Measurements from ENCODE around the gene LRP8. TPM values are rescaled to one million over a fixed set of nuclear protein-coding genes. Genes with fewer than 3 reads are reported as not detected.

LRP8 gene
- total and polyA plus RNA-seq, 2 donors (not counting 3 experiments of a cell fraction or from before 2014, with no cell fraction given), result 40.9 to 62.2 TPM

- peaks cover 65% of the 10 kb centered on the region for H3K79me2 ChIP-seq (ENCODE audit: control insufficient read depth, insufficient read depth, low read length)
- TF ChIP-seq MYC (IDR thresholded peaks at IDR 0.05; ENCODE audit: low read depth, low read length), result no peak
- no peak for TF ChIP-seq CTCF (IDR thresholded peaks at IDR 0.05; ENCODE audit: extremely low read depth in 1 of 2, insufficient read depth in 1 of 2, low read depth in 1 of 2, low read length in 2 of 2)
- TF ChIP-seq EZH2 (IDR thresholded peaks at IDR 0.05; ENCODE audit: borderline replicate concordance, low read depth, low read length, severe bottlenecking), result no peak
- TF ChIP-seq JUN (IDR thresholded peaks at IDR 0.05; ENCODE audit: borderline replicate concordance, insufficient read depth, insufficient read length, low read depth), result no peak
- H3K4me3 ChIP-seq (replicated peaks in 1 of 3; ENCODE audit: insufficient read depth in 1 of 3, low read depth in 1 of 3, low read length in 3 of 3), result no peak overlapping the region
- H3K36me3 ChIP-seq (ENCODE audit: control insufficient read depth in 2 of 2, extremely low read depth in 1 of 2, insufficient read depth in 2 of 2, low read length in 2 of 2), result peaks cover 0 to 2% of the 10 kb centered on the region in 2 experiments
- H3K27ac ChIP-seq (ENCODE audit: insufficient read depth, low read depth, low read length), result no peak overlapping the region
- intact Hi-C loops (cut with micrococcal nuclease) (no loop called here), dilution Hi-C loops (cut with MboI; ENCODE audit: extremely low pct_ligation_motif_present, low sequenced_read_pairs) (no loop called here)
- FAIRE-seq (no peak), DNase-seq (ENCODE audit: low read depth, low spot score) (no peak)
- H3K9me3 ChIP-seq (replicated peaks; ENCODE audit: control insufficient read depth, insufficient read depth, low read length), result no peaks in the 10 kb centered on the region
- H3K27me3 ChIP-seq (ENCODE audit: control insufficient read depth in 2 of 2, insufficient read depth in 2 of 2, low read length in 2 of 2), result no peaks in the 10 kb centered on the region
- H4K20me1 ChIP-seq (replicated peaks; ENCODE audit: control insufficient read depth, extremely low read depth, insufficient read depth, low read length), result no peaks in the 10 kb centered on the region
- ChIA-PET CTCF (interaction anchor here (1.2 kb wide), 1 partner anchor 14 kb away, joined by 3 read pairs; no protein-coding TSS in a partner anchor), POLR2A (no interaction called here)
- no TSS peak for BruUV-seq (replicated peaks)
- H2AFZ ChIP-seq (ENCODE audit: low read depth, low read length), result no peak overlapping the region
- no peak overlapping the region for H3K9ac ChIP-seq (replicated peaks; ENCODE audit: extremely low read depth, insufficient read depth, low read length)
- H3K9me1 ChIP-seq (replicated peaks; ENCODE audit: control insufficient read depth, extremely low read depth, insufficient read depth, low read length), result no peaks in the 10 kb centered on the region
- H3K4me2 ChIP-seq (ENCODE audit: insufficient read depth, low read length), result no peak overlapping the region
- no peaks in the 10 kb centered on the region for H3K4me1 ChIP-seq (ENCODE audit: control insufficient read depth, extremely low read depth, insufficient read depth, low read length)
Observed at GRCh38 chr1:53310847-53311681, 16.8 kb downstream of the LRP8 start.

- FAIRE-seq (no peak), DNase-seq (ENCODE audit: low read depth, low spot score) (no peak)
- Histone ChIP-seq H3K27me3 (ENCODE audit: control insufficient read depth in 2 of 2, insufficient read depth in 2 of 2, low read length in 2 of 2) (no peaks in the 10 kb centered on the region), H3K4me1 (ENCODE audit: control insufficient read depth, extremely low read depth, insufficient read depth, low read length) (no peaks in the 10 kb centered on the region), H3K9me3 (replicated peaks; ENCODE audit: control insufficient read depth, insufficient read depth, low read length) (no peaks in the 10 kb centered on the region), H3K79me2 (ENCODE audit: control insufficient read depth, insufficient read depth, low read length) (peaks cover 66% of the 10 kb centered on the region), H4K20me1 (replicated peaks; ENCODE audit: control insufficient read depth, extremely low read depth, insufficient read depth, low read length) (no peaks in the 10 kb centered on the region), H2AFZ (ENCODE audit: low read depth, low read length) (no peak overlapping the region), H3K27ac (ENCODE audit: insufficient read depth, low read depth, low read length) (no peak overlapping the region), H3K9ac (replicated peaks; ENCODE audit: extremely low read depth, insufficient read depth, low read length) (no peak overlapping the region), H3K4me3 (replicated peaks in 1 of 3; ENCODE audit: insufficient read depth in 1 of 3, low read depth in 1 of 3, low read length in 3 of 3) (no peak overlapping the region), H3K36me3 (ENCODE audit: control insufficient read depth in 2 of 2, extremely low read depth in 1 of 2, insufficient read depth in 2 of 2, low read length in 2 of 2) (peaks cover 0 to 2% of the 10 kb centered on the region in 2 experiments), H3K9me1 (replicated peaks; ENCODE audit: control insufficient read depth, extremely low read depth, insufficient read depth, low read length) (no peaks in the 10 kb centered on the region), H3K4me2 (ENCODE audit: insufficient read depth, low read length) (no peak overlapping the region)
- ChIA-PET CTCF (no interaction called here), POLR2A (no interaction called here)
- BruUV-seq (replicated peaks), result no TSS peak
- dilution Hi-C loops (cut with MboI; ENCODE audit: extremely low pct_ligation_motif_present, low sequenced_read_pairs) (no loop called here), intact Hi-C loops (cut with micrococcal nuclease) (no loop called here)
- TF ChIP-seq FOS (IDR thresholded peaks at IDR 0.05; ENCODE audit: borderline replicate concordance, insufficient read depth, low read length) (no peak), JUN (IDR thresholded peaks at IDR 0.05; ENCODE audit: borderline replicate concordance, insufficient read depth, insufficient read length, low read depth) (no peak), POLR2AphosphoS5 (IDR thresholded peaks at IDR 0.05; ENCODE audit: insufficient read depth, low read depth, low read length) (no peak)
Observed at GRCh38 chr1:53309802-53310201, 18.1 kb downstream of the LRP8 start.
